22Rv1 (cell line): Measurements from ENCODE around the gene ZKSCAN1.
A peak's percentile ranks its signal among the peaks of the same experiment; 100 is the strongest.
"Not testable (repeated sequence)": the region's sequence is repeated elsewhere in the genome, so short reads cannot be mapped to it uniquely, and the experiment has no call there.

Experiments
- CTCF ChIP-seq: fragments of 450-650 bp; IDR thresholded peaks from 2 replicates; pipeline ENCODE4 v1.5.1; 2017; ENCODE audit warnings: mild to moderate bottlenecking
- ZFX ChIP-seq: fragments of 450-650 bp; IDR thresholded peaks from 2 replicates; pipeline ENCODE4 v1.6.1; 2017; ENCODE audit warnings: antibody characterized with exemption, borderline replicate concordance

- TF ChIP-seq CTCF = peak; percentile 99
- TF ChIP-seq ZFX = not testable (repeated sequence)
Observed at GRCh38 chr7:99979814-99980225, 35.6 kb upstream of the ZKSCAN1 start.
